VCaP (cell line): ENCODE data around the gene MS4A15.
"Not testable (repeated sequence)": the region's sequence is repeated elsewhere in the genome, so short reads cannot be mapped to it uniquely, and the experiment has no call there.

Source experiments
- H3K27ac ChIP-seq: fragments of 450-650 bp; 2 replicates; pipeline ENCODE4 v1.5.1; 2017
- CTCF ChIP-seq: fragments of 450-650 bp; conservative IDR thresholded peaks from 2 replicates; pipeline ENCODE4 v1.5.1; 2017; ENCODE audit warnings: mild to moderate bottlenecking, moderate library complexity

Gene MS4A15

GRCh38 chr11:60756307-60757032 lies at the start of gene MS4A15:
TSS of gene MS4A15 (plus strand) at chr11:60756867. CDS start at chr11:60763734, 6,867 bp downstream.
- peak within 1 kb of the TSS; percentile 35 for H3K27ac ChIP-seq
- TF ChIP-seq CTCF, result peak; percentile 69

GRCh38 chr11:60706931-60707330 lies 49.7 kb upstream of the MS4A15 start:
- no peak overlapping the region for H3K27ac ChIP-seq
- TF ChIP-seq CTCF, result no peak

- no peak overlapping the region for H3K27ac ChIP-seq
- TF ChIP-seq CTCF, result peak; percentile 62
These were observed 46.2 kb upstream of the MS4A15 start for GRCh38 chr11:60710482-60710881.

- no peak overlapping the region for H3K27ac ChIP-seq
- TF ChIP-seq CTCF, result no peak
These were observed 45.4 kb upstream of the MS4A15 start for GRCh38 chr11:60711276-60711675.

GRCh38 chr11:60713423-60713822 lies 43.2 kb upstream of the MS4A15 start:
- H3K27ac ChIP-seq, result not testable (repeated sequence)

- no peak overlapping the region for H3K27ac ChIP-seq
- no peak for TF ChIP-seq CTCF
These were observed 38.7 kb upstream of the MS4A15 start for GRCh38 chr11:60717956-60718355.

- no peak for TF ChIP-seq CTCF
- H3K27ac ChIP-seq, result no peak overlapping the region
These were observed 37.9 kb upstream of the MS4A15 start for GRCh38 chr11:60718524-60719316.

GRCh38 chr11:60719391-60719790 lies 37.3 kb upstream of the MS4A15 start:
- H3K27ac ChIP-seq, result no peak overlapping the region
- TF ChIP-seq CTCF, result no peak
